ENCODE measurements around the gene FAM174C. TPM values are rescaled to one million over a fixed set of nuclear protein-coding genes. Genes with fewer than 3 reads are reported as not detected.

The FAM174C gene
- total and polyA plus RNA-seq, 2 of the 8 experiments (the other 6 are each of a cell fraction or from before 2014, with no cell fraction given): 44.5 to 125 TPM

DNA sequence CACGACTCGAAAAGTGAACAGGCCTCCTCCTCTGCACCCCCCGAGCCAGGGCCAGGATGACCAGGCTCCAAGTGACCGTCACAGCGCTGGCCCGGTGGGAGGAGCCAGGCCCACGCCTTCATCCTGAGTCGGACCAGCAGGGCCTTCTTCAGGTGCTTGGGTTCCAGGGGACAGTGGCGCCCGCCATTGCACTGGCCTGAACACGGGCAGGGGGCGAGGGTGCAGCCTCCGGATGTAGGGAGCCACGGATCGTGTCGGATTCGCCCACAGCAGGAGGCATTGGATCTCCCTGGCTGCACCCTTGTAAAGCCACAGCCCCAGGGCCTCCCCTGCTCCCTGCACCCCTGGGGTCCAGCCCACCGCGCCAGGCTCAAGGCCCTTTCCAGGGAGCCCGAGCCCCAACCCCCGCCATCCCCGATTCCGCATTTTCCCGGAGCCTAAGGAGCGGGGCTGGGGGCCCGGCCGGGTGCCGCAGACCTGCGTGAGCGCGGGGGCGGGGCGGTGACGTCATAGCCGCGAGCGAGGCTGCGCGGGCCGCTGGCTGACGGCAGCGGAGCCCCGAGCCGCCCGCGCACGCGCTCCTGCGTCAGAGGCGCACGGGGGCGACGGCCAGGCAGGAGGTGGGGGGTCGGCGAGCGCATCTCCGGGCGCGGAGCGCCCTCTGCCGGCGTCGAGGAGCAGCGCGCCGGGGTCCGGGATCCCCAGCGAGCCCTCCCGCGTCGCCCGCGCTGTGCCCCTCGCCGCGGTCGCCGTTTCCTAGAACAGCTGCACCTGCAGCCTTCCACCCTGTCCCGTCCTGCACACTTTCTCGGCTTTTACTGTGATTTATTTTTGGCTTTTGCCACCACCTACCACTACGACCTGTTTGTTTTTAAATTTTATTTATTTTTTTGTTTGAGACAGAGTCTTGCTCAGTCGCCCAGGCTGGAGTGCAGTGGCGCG, 35.3 kb upstream of the FAM174C start (continued):
- TF ChIP-seq BRCA1 (IDR thresholded peaks at IDR 0.05; ENCODE audit: low read depth, low read length): no peak; the same call in 1 of the 2 replicates
- peak; percentile 73 to 90 for TF ChIP-seq RAD21 (IDR thresholded peaks at IDR 0.05 in 1 of 2, conservative IDR thresholded peaks at IDR 0.05 in 1 of 2; ENCODE audit: low read depth in 2 of 2, low read length in 2 of 2)
- 0 out of 4 replicates have a peak, but pooled peaks of 1 of the 2 experiments have one; percentile 20 for TF ChIP-seq HDAC2 (IDR thresholded peaks at IDR 0.05; ENCODE audit: borderline replicate concordance in 1 of 2, low read depth in 2 of 2, low read length in 2 of 2)
- TF ChIP-seq CTBP2 (IDR thresholded peaks at IDR 0.05; ENCODE audit: borderline replicate concordance, insufficient read depth, insufficient read length, low read length): peak; percentile 69
- TF ChIP-seq CTCF (IDR thresholded peaks at IDR 0.05; ENCODE audit: control extremely low read depth in 1 of 3, insufficient read depth in 1 of 3, low read depth in 1 of 3, low read length in 3 of 3): peak; percentile 63 to 89 (median 81)
- TF ChIP-seq SIX5 (IDR thresholded peaks at IDR 0.05; ENCODE audit: low read depth, low read length): no peak
- TF ChIP-seq ZNF274 (IDR thresholded peaks at IDR 0.05; ENCODE audit: borderline replicate concordance, extremely low read depth, low read length): no peak
- TF ChIP-seq YY1 (IDR thresholded peaks at IDR 0.05; ENCODE audit: low read depth, low read length): no peak
- TF ChIP-seq TBP (IDR thresholded peaks at IDR 0.05; ENCODE audit: low read depth, low read length): no peak
- TF ChIP-seq EZH2 (IDR thresholded peaks at IDR 0.05; ENCODE audit: low read depth, low read length, severe bottlenecking): no peak
- TF ChIP-seq GTF2F1 (IDR thresholded peaks at IDR 0.05; ENCODE audit: borderline replicate concordance, low read depth, low read length): no peak
- TF ChIP-seq HDAC6 (IDR thresholded peaks at IDR 0.05; ENCODE audit: low read depth, low read length): no peak
- TF ChIP-seq CEBPB (IDR thresholded peaks at IDR 0.05; ENCODE audit: low read depth, low read length): no peak
- TF ChIP-seq JUN (IDR thresholded peaks at IDR 0.05; ENCODE audit: low read depth, low read length): 0 out of 2 replicates have a peak, but pooled peaks have one; percentile 26
- TF ChIP-seq RBBP5 (IDR thresholded peaks at IDR 0.05; ENCODE audit: borderline replicate concordance, low read depth, low read length): no peak
- TF ChIP-seq SRF (IDR thresholded peaks at IDR 0.05; ENCODE audit: low read depth, low read length): peak; percentile 67
- no peak for TF ChIP-seq SP4 (IDR thresholded peaks at IDR 0.05; ENCODE audit: low read length)
- TF ChIP-seq TCF12 (IDR thresholded peaks at IDR 0.05; ENCODE audit: low read depth, low read length): 0 out of 2 replicates have a peak, but pooled peaks have one; percentile 37
- no peak for TF ChIP-seq RFX5 (IDR thresholded peaks at IDR 0.05; ENCODE audit: borderline replicate concordance, low read depth, low read length)
- TF ChIP-seq KDM1A (IDR thresholded peaks at IDR 0.05; ENCODE audit: borderline replicate concordance, low read length): no peak
- 0 out of 3 replicates have a peak, but pooled peaks of 1 of the 2 experiments have one; percentile 26 for TF ChIP-seq POLR2A (IDR thresholded peaks at IDR 0.05; ENCODE audit: control extremely low read depth in 1 of 2, low read depth in 2 of 2, low read length in 2 of 2)

All from H1 (cell line).